ENCODE results near the gene KCNJ1.

The KCNJ1 gene

GRCh38 chr11:128803449-128804245, 63.4 kb downstream of the KCNJ1 start:
- no peak for TF ChIP-seq YY1 (IDR thresholded peaks at IDR 0.05; ENCODE audit: insufficient read depth, insufficient read length)
- no peak for TF ChIP-seq ZNF274 (IDR thresholded peaks at IDR 0.05; ENCODE audit: low read depth, low read length)
- no peak for TF ChIP-seq SUZ12 (IDR thresholded peaks at IDR 0.05; ENCODE audit: extremely low read depth, insufficient read depth, insufficient read length)
- Histone ChIP-seq H3K9me3 (ENCODE audit: insufficient read depth, low read length) (no peaks in the 10 kb centered on the region), H3K4me3 (ENCODE audit: insufficient read length, low read depth) (no peak overlapping the region), H3K9ac (ENCODE audit: insufficient read length, low read depth) (no peak overlapping the region), H3K27me3 (ENCODE audit: insufficient read depth, insufficient read length) (no peaks in the 10 kb centered on the region), H3K36me3 (ENCODE audit: insufficient read depth, insufficient read length, low read length) (no peaks in the 10 kb centered on the region), H3K4me1 (ENCODE audit: insufficient read depth, insufficient read length) (no peaks in the 10 kb centered on the region)
- no peak for DNase-seq (ENCODE audit: low read depth, low spot score)

- Histone ChIP-seq H3K9ac (ENCODE audit: insufficient read length, low read depth) (no peak overlapping the region), H3K36me3 (ENCODE audit: insufficient read depth, insufficient read length, low read length) (no peaks in the 10 kb centered on the region), H3K4me3 (ENCODE audit: insufficient read length, low read depth) (no peak overlapping the region), H3K9me3 (ENCODE audit: insufficient read depth, low read length) (no peaks in the 10 kb centered on the region), H3K27me3 (ENCODE audit: insufficient read depth, insufficient read length) (no peaks in the 10 kb centered on the region), H3K4me1 (ENCODE audit: insufficient read depth, insufficient read length) (no peaks in the 10 kb centered on the region)
- no peak for TF ChIP-seq ZNF274 (IDR thresholded peaks at IDR 0.05; ENCODE audit: low read depth, low read length)
- no peak for TF ChIP-seq YY1 (IDR thresholded peaks at IDR 0.05; ENCODE audit: insufficient read depth, insufficient read length)
- no peak for DNase-seq (ENCODE audit: low read depth, low spot score)
Measured at GRCh38 chr11:128803011-128803410, 64.1 kb downstream of the KCNJ1 start.

- no peak for TF ChIP-seq YY1 (IDR thresholded peaks at IDR 0.05; ENCODE audit: insufficient read depth, insufficient read length)
- TF ChIP-seq ZNF274 (IDR thresholded peaks at IDR 0.05; ENCODE audit: low read depth, low read length), result no peak
- TF ChIP-seq SUZ12 (IDR thresholded peaks at IDR 0.05; ENCODE audit: extremely low read depth, insufficient read depth, insufficient read length), result no peak
- no peaks in the 10 kb centered on the region for H3K36me3 ChIP-seq (ENCODE audit: insufficient read depth, insufficient read length, low read length)
- H3K9ac ChIP-seq (ENCODE audit: insufficient read length, low read depth), result no peak overlapping the region
- no peak overlapping the region for H3K4me3 ChIP-seq (ENCODE audit: insufficient read length, low read depth)
- H3K4me1 ChIP-seq (ENCODE audit: insufficient read depth, insufficient read length), result no peaks in the 10 kb centered on the region
- DNase-seq (ENCODE audit: low read depth, low spot score), result no peak
- no peaks in the 10 kb centered on the region for H3K27me3 ChIP-seq (ENCODE audit: insufficient read depth, insufficient read length)
- H3K9me3 ChIP-seq (ENCODE audit: insufficient read depth, low read length), result no peaks in the 10 kb centered on the region
Measured at GRCh38 chr11:128802358-128802981, 64.6 kb downstream of the KCNJ1 start.

GRCh38 chr11:128800871-128801417, 66.2 kb downstream of the KCNJ1 start:
- no peaks in the 10 kb centered on the region for H3K36me3 ChIP-seq (ENCODE audit: insufficient read depth, insufficient read length, low read length)
- H3K27me3 ChIP-seq (ENCODE audit: insufficient read depth, insufficient read length), result no peaks in the 10 kb centered on the region
- TF ChIP-seq SUZ12 (IDR thresholded peaks at IDR 0.05; ENCODE audit: extremely low read depth, insufficient read depth, insufficient read length), result no peak
- TF ChIP-seq ZNF274 (IDR thresholded peaks at IDR 0.05; ENCODE audit: low read depth, low read length), result no peak
- TF ChIP-seq YY1 (IDR thresholded peaks at IDR 0.05; ENCODE audit: insufficient read depth, insufficient read length), result no peak
- H3K9me3 ChIP-seq (ENCODE audit: insufficient read depth, low read length), result no peaks in the 10 kb centered on the region
- H3K4me1 ChIP-seq (ENCODE audit: insufficient read depth, insufficient read length), result no peaks in the 10 kb centered on the region
- H3K4me3 ChIP-seq (ENCODE audit: insufficient read length, low read depth), result no peak overlapping the region
- no peak for DNase-seq (ENCODE audit: low read depth, low spot score)
- H3K9ac ChIP-seq (ENCODE audit: insufficient read length, low read depth), result no peak overlapping the region

- Histone ChIP-seq H3K36me3 (ENCODE audit: insufficient read depth, insufficient read length, low read length) (no peaks in the 10 kb centered on the region), H3K9ac (ENCODE audit: insufficient read length, low read depth) (no peak overlapping the region), H3K4me3 (ENCODE audit: insufficient read length, low read depth) (no peak overlapping the region), H3K4me1 (ENCODE audit: insufficient read depth, insufficient read length) (no peaks in the 10 kb centered on the region), H3K9me3 (ENCODE audit: insufficient read depth, low read length) (no peaks in the 10 kb centered on the region), H3K27me3 (ENCODE audit: insufficient read depth, insufficient read length) (no peaks in the 10 kb centered on the region)
- DNase-seq (ENCODE audit: low read depth, low spot score), result no peak
- TF ChIP-seq YY1 (IDR thresholded peaks at IDR 0.05; ENCODE audit: insufficient read depth, insufficient read length) (no peak), SUZ12 (IDR thresholded peaks at IDR 0.05; ENCODE audit: extremely low read depth, insufficient read depth, insufficient read length) (no peak), ZNF274 (IDR thresholded peaks at IDR 0.05; ENCODE audit: low read depth, low read length) (no peak)
Measured at GRCh38 chr11:128796270-128796669, 70.8 kb downstream of the KCNJ1 start.

- Histone ChIP-seq H3K27me3 (ENCODE audit: insufficient read depth, insufficient read length) (no peaks in the 10 kb centered on the region), H3K4me1 (ENCODE audit: insufficient read depth, insufficient read length) (no peaks in the 10 kb centered on the region), H3K36me3 (ENCODE audit: insufficient read depth, insufficient read length, low read length) (no peaks in the 10 kb centered on the region), H3K9ac (ENCODE audit: insufficient read length, low read depth) (no peak overlapping the region), H3K9me3 (ENCODE audit: insufficient read depth, low read length) (no peaks in the 10 kb centered on the region), H3K4me3 (ENCODE audit: insufficient read length, low read depth) (no peak overlapping the region)
- DNase-seq (ENCODE audit: low read depth, low spot score), result no peak
- TF ChIP-seq ZNF274 (IDR thresholded peaks at IDR 0.05; ENCODE audit: low read depth, low read length) (no peak), SUZ12 (IDR thresholded peaks at IDR 0.05; ENCODE audit: extremely low read depth, insufficient read depth, insufficient read length) (no peak), YY1 (IDR thresholded peaks at IDR 0.05; ENCODE audit: insufficient read depth, insufficient read length) (no peak)
Measured at GRCh38 chr11:128790196-128790595, 76.9 kb downstream of the KCNJ1 start.

- Histone ChIP-seq H3K4me3 (ENCODE audit: insufficient read length, low read depth) (no peak overlapping the region), H3K4me1 (ENCODE audit: insufficient read depth, insufficient read length) (no peaks in the 10 kb centered on the region), H3K27me3 (ENCODE audit: insufficient read depth, insufficient read length) (no peaks in the 10 kb centered on the region), H3K36me3 (ENCODE audit: insufficient read depth, insufficient read length, low read length) (no peaks in the 10 kb centered on the region), H3K9ac (ENCODE audit: insufficient read length, low read depth) (no peak overlapping the region), H3K9me3 (ENCODE audit: insufficient read depth, low read length) (no peaks in the 10 kb centered on the region)
- no peak for DNase-seq (ENCODE audit: low read depth, low spot score)
- TF ChIP-seq SUZ12 (IDR thresholded peaks at IDR 0.05; ENCODE audit: extremely low read depth, insufficient read depth, insufficient read length), result no peak
- no peak for TF ChIP-seq ZNF274 (IDR thresholded peaks at IDR 0.05; ENCODE audit: low read depth, low read length)
- no peak for TF ChIP-seq YY1 (IDR thresholded peaks at IDR 0.05; ENCODE audit: insufficient read depth, insufficient read length)
Measured at GRCh38 chr11:128789497-128790150, 77.5 kb downstream of the KCNJ1 start.

Data from NT2/D1 (cell line).